Suprapubic skin (tissue), 4 donors: Measurements from ENCODE around the gene SLC17A1. TPM values are rescaled to one million over a fixed set of nuclear protein-coding genes. Genes with fewer than 3 reads are reported as not detected.

Experiments used
- DNase-seq, 2 donors: peaks; one replicate each; pipeline ENCODE4 v3.0.0-alpha.2; 2019; ENCODE audit warnings: low spot score in 2 of 2
- H3K27ac ChIP-seq: fragments of 200-600 bp; sonication (generic); one replicate; pipeline ENCODE4 v1.5.1; 2019
- H3K27me3 ChIP-seq: fragments of 200-600 bp; sonication (generic); one replicate; pipeline ENCODE4 v1.5.1; 2019
- H3K36me3 ChIP-seq: fragments of 200-600 bp; sonication (generic); one replicate; pipeline ENCODE4 v1.5.1; 2019
- H3K4me1 ChIP-seq: fragments of 200-600 bp; sonication (generic); one replicate; pipeline ENCODE4 v1.5.1; 2019
- H3K4me3 ChIP-seq: fragments of 200-600 bp; sonication (generic); one replicate; pipeline ENCODE4 v1.5.1; 2019; ENCODE audit warnings: mild to moderate bottlenecking
- H3K9me3 ChIP-seq: fragments of 200-600 bp; sonication (generic); one replicate; pipeline ENCODE4 v1.5.1; 2019
- CTCF ChIP-seq, 2 donors: fragments of 200-600 bp in 1 of 2; fragments of 450-650 bp in 1 of 2; sonication (generic) in 1 of 2; IDR thresholded peaks; one replicate each; pipeline ENCODE4 v1.5.1; 2016 to 2019; ENCODE audit warnings: antibody characterized with exemption in 2 of 2, mild to moderate bottlenecking in 1 of 2, moderate library complexity in 1 of 2
- EP300 ChIP-seq: sonication (generic); formaldehyde crosslinking; IDR thresholded peaks from one replicate; pipeline ENCODE4 v1.6.1; 2017; ENCODE audit warnings: antibody characterized with exemption
- POLR2A ChIP-seq, 2 donors: fragments of 450-650 bp; IDR thresholded peaks; one replicate each; pipeline ENCODE4 v1.6.1; 2017; ENCODE audit warnings: antibody characterized with exemption in 2 of 2, mild to moderate bottlenecking in 2 of 2, moderate library complexity in 2 of 2
- POLR2AphosphoS5 ChIP-seq, 3 donors: sonication (generic); formaldehyde crosslinking; IDR thresholded peaks; one replicate each; pipeline ENCODE4 v1.6.1; 2017; ENCODE audit warnings: antibody characterized with exemption in 3 of 3
- WGBS: methylation state at CpG from one replicate; pipeline ENCODE4 v1.1.5; 2018; 5-methylcytosine and 5-hydroxymethylcytosine counted together
- total RNA-seq, 4 donors: library from RNA; depleted of rRNA; stranded (reverse); fragments of >200 nt; gene quantifications; one replicate each; pipeline ENCODE4 v1.1.0, GENCODE V29; 2016

Gene SLC17A1, protein sequence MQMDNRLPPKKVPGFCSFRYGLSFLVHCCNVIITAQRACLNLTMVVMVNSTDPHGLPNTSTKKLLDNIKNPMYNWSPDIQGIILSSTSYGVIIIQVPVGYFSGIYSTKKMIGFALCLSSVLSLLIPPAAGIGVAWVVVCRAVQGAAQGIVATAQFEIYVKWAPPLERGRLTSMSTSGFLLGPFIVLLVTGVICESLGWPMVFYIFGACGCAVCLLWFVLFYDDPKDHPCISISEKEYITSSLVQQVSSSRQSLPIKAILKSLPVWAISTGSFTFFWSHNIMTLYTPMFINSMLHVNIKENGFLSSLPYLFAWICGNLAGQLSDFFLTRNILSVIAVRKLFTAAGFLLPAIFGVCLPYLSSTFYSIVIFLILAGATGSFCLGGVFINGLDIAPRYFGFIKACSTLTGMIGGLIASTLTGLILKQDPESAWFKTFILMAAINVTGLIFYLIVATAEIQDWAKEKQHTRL
- not detected for total RNA-seq

- Histone ChIP-seq H3K27ac (no peak within 1 kb of the TSS), H3K36me3 (no peaks in the 10 kb centered on the region), H3K4me1 (no peaks in the 10 kb centered on the region), H3K9me3 (no peaks in the 10 kb centered on the region), H3K4me3 (no peak within 1 kb of the TSS), H3K27me3 (peaks cover 4% of the 10 kb centered on the region)
- whole genome bisulfite sequencing: 69% methylated on average over 8 of the region's 8 CpGs
- no peak for DNase-seq
- TF ChIP-seq POLR2AphosphoS5 (IDR thresholded peaks at IDR 0.05): no peak
- no peak for TF ChIP-seq POLR2A (IDR thresholded peaks at IDR 0.05)
- no peak for TF ChIP-seq EP300
- TF ChIP-seq CTCF (IDR thresholded peaks at IDR 0.05): no peak
Measured at GRCh38 chr6:25831532-25832306, at the start of gene SLC17A1. Gene SLC17A1, minus strand, starts transcription at chr6:25832052. Its CDS starts 1,495 bp downstream, at chr6:25830557.

DNA sequence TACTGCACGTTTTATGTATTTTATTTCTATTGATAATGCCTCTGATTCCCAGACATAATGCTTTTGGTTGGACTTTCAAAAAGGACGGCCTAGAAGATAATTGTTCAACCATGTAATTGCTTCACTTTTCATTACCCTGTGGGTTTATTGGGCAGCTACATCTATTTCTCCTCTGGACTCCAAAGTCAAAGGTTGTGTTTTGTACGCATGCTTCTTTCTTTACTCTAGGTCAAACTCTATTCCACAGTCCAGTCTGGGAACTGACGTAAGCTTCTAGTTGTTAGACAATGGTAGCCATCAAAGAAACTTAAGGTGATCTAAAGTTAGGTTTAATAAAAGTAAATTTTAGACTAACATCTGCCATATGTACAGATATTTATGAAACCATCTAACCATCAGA is 48.7 kb upstream of the SLC17A1 start:
- 89% methylated on average over 4 of the region's 4 CpGs for WGBS
- no peak for DNase-seq
- TF ChIP-seq POLR2A (IDR thresholded peaks at IDR 0.05) (no peak), EP300 (no peak), CTCF (IDR thresholded peaks at IDR 0.05) (no peak), POLR2AphosphoS5 (IDR thresholded peaks at IDR 0.05) (no peak)

GRCh38 chr6:25878721-25879322 is 47.0 kb upstream of the SLC17A1 start:
- no peaks in the 10 kb centered on the region for H3K36me3 ChIP-seq
- no peak for DNase-seq
- WGBS: 94% methylated on average over 2 of the region's 2 CpGs
- no peak overlapping the region for H3K27ac ChIP-seq
- no peaks in the 10 kb centered on the region for H3K9me3 ChIP-seq
- no peak overlapping the region for H3K4me3 ChIP-seq
- TF ChIP-seq POLR2AphosphoS5 (IDR thresholded peaks at IDR 0.05) (no peak), EP300 (no peak), POLR2A (IDR thresholded peaks at IDR 0.05) (no peak), CTCF (IDR thresholded peaks at IDR 0.05) (no peak)
- H3K27me3 ChIP-seq: peaks cover 7% of the 10 kb centered on the region
- H3K4me1 ChIP-seq: no peaks in the 10 kb centered on the region

More for the DNA sequence above, 48.7 kb upstream of the SLC17A1 start:
- Histone ChIP-seq H3K27ac (no peak overlapping the region), H3K9me3 (no peaks in the 10 kb centered on the region), H3K4me1 (no peaks in the 10 kb centered on the region), H3K27me3 (peaks cover 7% of the 10 kb centered on the region), H3K36me3 (no peaks in the 10 kb centered on the region), H3K4me3 (no peak overlapping the region)

- no peaks in the 10 kb centered on the region for H3K27me3 ChIP-seq
- H3K4me3 ChIP-seq: no peak overlapping the region
- H3K36me3 ChIP-seq: no peaks in the 10 kb centered on the region
- 90% methylated on average over 3 of the region's 3 CpGs for WGBS
- TF ChIP-seq EP300: no peak
- TF ChIP-seq POLR2A (IDR thresholded peaks at IDR 0.05): no peak
- TF ChIP-seq CTCF (IDR thresholded peaks at IDR 0.05): no peak
- TF ChIP-seq POLR2AphosphoS5 (IDR thresholded peaks at IDR 0.05): no peak
- no peaks in the 10 kb centered on the region for H3K4me1 ChIP-seq
- no peak overlapping the region for H3K27ac ChIP-seq
- no peak for DNase-seq
- no peaks in the 10 kb centered on the region for H3K9me3 ChIP-seq
Measured at GRCh38 chr6:25875926-25876602, 44.2 kb upstream of the SLC17A1 start.
